A673 (cell line): ENCODE results near the gene OR2A25. TPM values are rescaled to one million over a fixed set of nuclear protein-coding genes. Genes with fewer than 3 reads are reported as not detected.

Source experiments
- BruUV-seq: library from RNA; stranded (reverse); fragments of 400-500 nt; replicated peaks from 2 replicates; lab custom pipeline; 2021; lab: Mats Ljungman, UMichigan
- CTCF ChIA-PET: fragments of 300-600 bp; sonication (Branson Sonifier 250); formaldehyde crosslinking; loops from one replicate; lab custom pipeline; 2022; ENCODE audit warnings: antibody characterized with exemption; lab: Charles Lee
- POLR2A ChIA-PET: fragments of 300-600 bp; sonication (Branson Sonifier 250); formaldehyde crosslinking; loops from one replicate; lab custom pipeline; 2022; ENCODE audit warnings: antibody characterized with exemption; ENCODE audit not compliant: low non-redundant PET; lab: Charles Lee
- DNase-seq: peaks from one replicate; pipeline ENCODE4 v3.0.0-alpha.2; 2015; ENCODE audit warnings: low spot score
- H3K27ac ChIP-seq: fragments of 200-600 bp; sonication (generic); 2 replicates; pipeline ENCODE4 v1.5.1; 2016; ENCODE audit warnings: mixed run types, low read depth, mild to moderate bottlenecking, mixed read lengths, antibody characterized with exemption, low read length; ENCODE audit not compliant: poor library complexity, severe bottlenecking
- H3K27me3 ChIP-seq: fragments of 200-600 bp; sonication (generic); replicated peaks from 2 replicates; pipeline ENCODE4 v1.6.1; 2017; ENCODE audit warnings: mixed run types, low read depth, mild to moderate bottlenecking, mixed read lengths, antibody characterized with exemption, low read length; ENCODE audit not compliant: insufficient read depth, poor library complexity
- H3K36me3 ChIP-seq: fragments of 200-600 bp; sonication (generic); 2 replicates; pipeline ENCODE4 v1.6.1; 2016; ENCODE audit warnings: mixed run types, mild to moderate bottlenecking, mixed read lengths, antibody characterized with exemption, low read length; ENCODE audit not compliant: insufficient read depth, poor library complexity, severe bottlenecking
- H3K4me1 ChIP-seq: fragments of 200-600 bp; sonication (generic); 2 replicates; pipeline ENCODE4 v1.6.1; 2017; ENCODE audit warnings: mixed run types, mild to moderate bottlenecking, mixed read lengths, antibody characterized with exemption, low read length; ENCODE audit not compliant: insufficient read depth, poor library complexity, severe bottlenecking
- H3K4me3 ChIP-seq: fragments of 200-600 bp; sonication (generic); 2 replicates; pipeline ENCODE4 v1.5.1; 2016; ENCODE audit warnings: low read depth, mixed run types, mild to moderate bottlenecking, mixed read lengths, low read length; ENCODE audit not compliant: poor library complexity, severe bottlenecking
- H3K9me3 ChIP-seq: fragments of 200-600 bp; sonication (generic); 2 replicates; pipeline ENCODE4 v1.6.1; 2016; ENCODE audit warnings: mixed run types, low read depth, mild to moderate bottlenecking, mixed read lengths, antibody characterized with exemption, low read length; ENCODE audit not compliant: poor library complexity, severe bottlenecking
- CTCF ChIP-seq: fragments of 300-800, 200-600 bp; sonication (generic); conservative IDR thresholded peaks from 2 replicates; pipeline ENCODE4 v1.5.1; 2017; ENCODE audit warnings: low read depth, mild to moderate bottlenecking, antibody characterized with exemption, low read length, moderate library complexity, mixed read lengths
- EZH2 ChIP-seq: fragments of 200-600 bp; sonication (generic); IDR thresholded peaks from 2 replicates; pipeline ENCODE4 v1.6.1; 2017; ENCODE audit warnings: borderline replicate concordance, low read depth, mild to moderate bottlenecking, mixed read lengths, antibody characterized with exemption, low read length; ENCODE audit not compliant: poor library complexity, severe bottlenecking
- intact Hi-C: fragments of 100-400 bp; cut with micrococcal nuclease; formaldehyde crosslinking; loops from one replicate; pipeline ENCODE4 v1.10.0; 2022; ENCODE audit not compliant: unreplicated experiment
- total RNA-seq: library from RNA; stranded (reverse); gene quantifications from 2 replicates; pipeline ENCODE4 v1.2.3, GENCODE V29; 2021

OR2A25 gene
- total RNA-seq, 1 experiment from 2014 or later: not detected

GRCh38 chr7:144109283-144109682 is 39.7 kb downstream of the OR2A25 start, which contains the start of gene OR2A2:
TSS of gene OR2A2 (plus strand) at chr7:144109583. CDS start at chr7:144109583, 0 bp downstream.
- intact Hi-C loops: no loop called here
- POLR2A ChIA-PET: interaction anchor here (0.6 kb wide), 1 partner anchor 61 kb away, joined by 3 read pairs; no protein-coding TSS in a partner anchor
- no TSS peak for BruUV-seq
- Histone ChIP-seq H3K27ac (no peak within 1 kb of the TSS), H3K27me3 (no peaks in the 10 kb centered on the region), H3K4me1 (no peaks in the 10 kb centered on the region), H3K36me3 (no peaks in the 10 kb centered on the region), H3K9me3 (no peaks in the 10 kb centered on the region), H3K4me3 (no peak within 1 kb of the TSS)
- no peak for TF ChIP-seq EZH2
- DNase-seq: no peak
- CTCF ChIA-PET: no interaction called here

- no peaks in the 10 kb centered on the region for H3K9me3 ChIP-seq
- no peak for DNase-seq
- H3K4me1 ChIP-seq: no peaks in the 10 kb centered on the region
- CTCF ChIA-PET: no interaction called here
- TF ChIP-seq EZH2: no peak
- no peak for TF ChIP-seq CTCF
- no peak overlapping the region for H3K27ac ChIP-seq
- no TSS peak for BruUV-seq
- H3K36me3 ChIP-seq: no peaks in the 10 kb centered on the region
- POLR2A ChIA-PET: no interaction called here
- no peaks in the 10 kb centered on the region for H3K27me3 ChIP-seq
- intact Hi-C loops: no loop called here
- H3K4me3 ChIP-seq: no peak overlapping the region
Measured at GRCh38 chr7:144110272-144110671, 40.7 kb downstream of the OR2A25 start.

DNA sequence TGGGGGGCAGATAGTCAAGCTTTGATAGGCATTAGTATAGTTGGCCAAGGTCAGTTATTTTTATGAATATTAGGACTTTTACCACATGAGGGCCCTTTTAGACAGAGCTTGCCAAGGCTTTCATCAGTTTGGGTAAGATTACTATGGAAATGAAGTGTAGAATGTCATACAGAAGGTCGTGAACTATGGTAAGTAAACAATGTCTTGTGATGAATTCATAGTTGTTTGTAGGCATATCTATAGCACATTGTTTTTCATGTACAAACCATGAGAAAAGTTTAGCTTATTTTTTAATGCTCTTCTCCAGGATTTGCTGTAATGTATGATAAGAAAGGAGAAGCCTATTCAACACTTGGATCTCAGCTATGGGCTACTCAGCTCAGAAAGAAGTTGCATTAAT is 44.0 kb downstream of the OR2A25 start:
- Histone ChIP-seq H3K27me3 (no peaks in the 10 kb centered on the region), H3K36me3 (no peaks in the 10 kb centered on the region), H3K9me3 (no peaks in the 10 kb centered on the region), H3K27ac (no peak overlapping the region), H3K4me1 (no peaks in the 10 kb centered on the region), H3K4me3 (no peak overlapping the region)
- no TSS peak for BruUV-seq
- DNase-seq: no peak
- intact Hi-C loops: no loop called here
- POLR2A ChIA-PET: no interaction called here
- CTCF ChIA-PET: no interaction called here
- no peak for TF ChIP-seq CTCF

DNA sequence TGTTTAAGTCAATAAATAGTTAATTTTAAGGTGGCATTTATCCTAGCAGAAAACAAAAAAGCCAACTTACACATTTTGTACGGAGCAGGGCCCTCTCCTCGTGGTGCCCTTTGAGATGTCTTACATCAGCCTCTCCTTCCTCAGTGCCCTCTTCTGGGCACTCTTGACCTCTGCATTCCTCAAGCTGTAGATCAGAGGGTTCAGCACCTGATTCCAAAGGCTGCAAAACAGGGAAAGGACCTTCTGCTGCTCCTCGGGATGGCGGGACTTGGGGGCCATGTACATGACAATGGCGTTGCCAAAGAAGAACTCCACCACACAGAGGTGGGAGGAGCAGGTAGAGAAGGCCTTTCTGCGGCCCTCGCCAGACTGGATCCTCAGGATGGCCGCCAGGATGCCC is 48.7 kb downstream of the OR2A25 start:
- intact Hi-C loops: no loop called here
- TF ChIP-seq CTCF (no peak), EZH2 (no peak)
- no peaks in the 10 kb centered on the region for H3K36me3 ChIP-seq

More for the DNA sequence above, 48.7 kb downstream of the OR2A25 start:
- DNase-seq: no peak
- BruUV-seq: no TSS peak
- Histone ChIP-seq H3K4me1 (no peaks in the 10 kb centered on the region), H3K27me3 (no peaks in the 10 kb centered on the region), H3K9me3 (no peaks in the 10 kb centered on the region), H3K4me3 (no peak overlapping the region), H3K27ac (no peak overlapping the region)
- POLR2A ChIA-PET: no interaction called here
- CTCF ChIA-PET: no interaction called here
